HepG2 (cell line): ENCODE results near the gene TBCD. TPM values are rescaled to one million over a fixed set of nuclear protein-coding genes. Genes with fewer than 3 reads are reported as not detected.
A peak's percentile ranks its signal among the peaks of the same experiment; 100 is the strongest.

Experiments
- ATF7-NPFF ChIP-seq: sonication (generic); formaldehyde crosslinking; IDR thresholded peaks from 2 replicates; pipeline ENCODE4 v1.8.1; 2023; ENCODE audit warnings: mild to moderate bottlenecking, low read depth, missing genetic modification reagents, moderate library complexity
- CREB3 ChIP-seq: sonication (generic); formaldehyde crosslinking; IDR thresholded peaks from 2 replicates; pipeline ENCODE4 v1.5.0; 2020; ENCODE audit warnings: missing genetic modification reagents
- DDIT3 ChIP-seq: sonication (generic); formaldehyde crosslinking; IDR thresholded peaks from 2 replicates; pipeline ENCODE4 v1.4.0; 2020; ENCODE audit warnings: mild to moderate bottlenecking, missing genetic modification reagents
- E2F5 ChIP-seq: sonication (generic); formaldehyde crosslinking; conservative IDR thresholded peaks from 2 replicates; pipeline ENCODE4 v1.4.0; 2020; ENCODE audit warnings: missing genetic modification reagents
- ETV6 ChIP-seq: sonication (generic); formaldehyde crosslinking; conservative IDR thresholded peaks from 2 replicates; pipeline ENCODE4 v1.4.0; 2020; ENCODE audit warnings: missing genetic modification reagents
- GPN1 ChIP-seq: sonication (generic); formaldehyde crosslinking; IDR thresholded peaks from 2 replicates; pipeline ENCODE4 v1.5.1; 2020; ENCODE audit warnings: missing genetic modification reagents, borderline replicate concordance
- JARID2 ChIP-seq: sonication (generic); formaldehyde crosslinking; IDR thresholded peaks from 2 replicates; pipeline ENCODE4 v1.8.1; 2023; ENCODE audit warnings: missing genetic modification reagents, inconsistent platforms; ENCODE audit not compliant: insufficient replicate concordance
- NFE2L2 ChIP-seq: fragments of 150-350 bp; IDR thresholded peaks from 2 replicates; pipeline ENCODE4 v1.6.1; 2014; ENCODE audit warnings: low read length
- SIN3A ChIP-seq: IDR thresholded peaks from 2 replicates; pipeline ENCODE4 v1.6.1; 2011; ENCODE audit warnings: low read depth, mild to moderate bottlenecking, control low read depth, low read length, borderline replicate concordance
- THAP7 ChIP-seq: sonication (generic); formaldehyde crosslinking; IDR thresholded peaks from 2 replicates; pipeline ENCODE4 v1.8.1; 2023; ENCODE audit warnings: mild to moderate bottlenecking, missing genetic modification reagents
- ZFP90 ChIP-seq: sonication (generic); formaldehyde crosslinking; IDR thresholded peaks from 2 replicates; pipeline ENCODE4 v1.8.0; 2022; ENCODE audit warnings: missing genetic modification reagents, mild to moderate bottlenecking, inconsistent platforms, borderline replicate concordance
- ZFY ChIP-seq: sonication (generic); formaldehyde crosslinking; IDR thresholded peaks from 2 replicates; pipeline ENCODE4 v1.4.0; 2020; ENCODE audit warnings: missing genetic modification reagents
- ZNF224 ChIP-seq: sonication (generic); formaldehyde crosslinking; IDR thresholded peaks from 2 replicates; pipeline ENCODE4 v1.5.0; 2020; ENCODE audit warnings: mild to moderate bottlenecking, missing genetic modification reagents
- ZNF296 ChIP-seq: sonication (generic); formaldehyde crosslinking; conservative IDR thresholded peaks from 2 replicates; pipeline ENCODE4 v1.5.0; 2020; ENCODE audit warnings: mild to moderate bottlenecking, missing genetic modification reagents
- ZNF552 ChIP-seq: sonication (generic); formaldehyde crosslinking; IDR thresholded peaks from 2 replicates; pipeline ENCODE4 v1.9.0; 2022; ENCODE audit warnings: missing genetic modification reagents, mild to moderate bottlenecking, borderline replicate concordance
- ZNF615 ChIP-seq: sonication (generic); formaldehyde crosslinking; IDR thresholded peaks from 2 replicates; pipeline ENCODE4 v1.5.0; 2020; ENCODE audit warnings: mild to moderate bottlenecking, missing genetic modification reagents, borderline replicate concordance
- ZNF713 ChIP-seq: sonication (generic); formaldehyde crosslinking; IDR thresholded peaks from 2 replicates; pipeline ENCODE4 v1.4.0; 2020; ENCODE audit warnings: mild to moderate bottlenecking, missing genetic modification reagents
- ZSCAN21 ChIP-seq: sonication (generic); formaldehyde crosslinking; IDR thresholded peaks from 2 replicates; pipeline ENCODE4 v1.8.0; 2022; ENCODE audit warnings: mild to moderate bottlenecking, missing genetic modification reagents, moderate library complexity, borderline replicate concordance
- polyA plus RNA-seq, 8 experiments: library from polyadenylated mRNA; depleted of rRNA in 3 of 8; stranded (reverse) in 7 of 8; unstranded in 1 of 8; fragments of >200 nt; fragmentation: Illumina TruSeq in 4 of 8; extraction: Trizol in 4 of 8; gene quantifications; 2 replicates each; pipeline versions ENCODE4 v1.2.1 to v1.2.3, GENCODE V29; 2011 to 2016; ENCODE audit warnings: low read depth in 4 of 8, missing spikeins in 1 of 8, mixed read lengths in 1 of 8; ENCODE audit not compliant: insufficient read depth in 1 of 8
- total RNA-seq, 5 experiments: library from RNA; depleted of rRNA; stranded (reverse); fragments of >200 nt; fragmentation: Illumina TruSeq; extraction: Trizol; gene quantifications; 2 replicates each; pipeline ENCODE4 v1.2.3, GENCODE V29; 2016; ENCODE audit warnings: low read depth in 1 of 5
- TF ChIP-seq, protein P1 (sequence below): sonication (generic); formaldehyde crosslinking; IDR thresholded peaks from 2 replicates; pipeline ENCODE4 v1.5.0; 2020; ENCODE audit warnings: mild to moderate bottlenecking, low read depth, missing genetic modification reagents, borderline replicate concordance
- TF ChIP-seq, protein P2 (sequence below): sonication (generic); formaldehyde crosslinking; IDR thresholded peaks from 2 replicates; pipeline ENCODE4 v1.8.0; 2022; ENCODE audit warnings: missing genetic modification reagents, mild to moderate bottlenecking, borderline replicate concordance
- TF ChIP-seq, protein P3 (sequence below): sonication (generic); formaldehyde crosslinking; IDR thresholded peaks from 2 replicates; pipeline ENCODE4 v1.9.0; 2022; ENCODE audit warnings: missing genetic modification reagents, mild to moderate bottlenecking, borderline replicate concordance

TBCD gene
- total and polyA plus RNA-seq, 2 of the 13 experiments (the other 11 are each of a cell fraction or from before 2014, with no cell fraction given): 33.9 to 54.8 TPM

- TF ChIP-seq CREB3 (CRISPR knock-in tag): peak; percentile 59; the same call in 1 of the 2 replicates
- TF ChIP-seq ZNF296: no peak
- TF ChIP-seq, protein P1, sequence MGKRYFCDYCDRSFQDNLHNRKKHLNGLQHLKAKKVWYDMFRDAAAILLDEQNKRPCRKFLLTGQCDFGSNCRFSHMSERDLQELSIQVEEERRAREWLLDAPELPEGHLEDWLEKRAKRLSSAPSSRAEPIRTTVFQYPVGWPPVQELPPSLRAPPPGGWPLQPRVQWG: no peak
- TF ChIP-seq DDIT3 (CRISPR knock-in tag): no peak
- no peak for TF ChIP-seq NFE2L2
- no peak; the same call in 1 of the 2 replicates for TF ChIP-seq ZSCAN21 (CRISPR knock-in tag)
- TF ChIP-seq, protein P2, sequence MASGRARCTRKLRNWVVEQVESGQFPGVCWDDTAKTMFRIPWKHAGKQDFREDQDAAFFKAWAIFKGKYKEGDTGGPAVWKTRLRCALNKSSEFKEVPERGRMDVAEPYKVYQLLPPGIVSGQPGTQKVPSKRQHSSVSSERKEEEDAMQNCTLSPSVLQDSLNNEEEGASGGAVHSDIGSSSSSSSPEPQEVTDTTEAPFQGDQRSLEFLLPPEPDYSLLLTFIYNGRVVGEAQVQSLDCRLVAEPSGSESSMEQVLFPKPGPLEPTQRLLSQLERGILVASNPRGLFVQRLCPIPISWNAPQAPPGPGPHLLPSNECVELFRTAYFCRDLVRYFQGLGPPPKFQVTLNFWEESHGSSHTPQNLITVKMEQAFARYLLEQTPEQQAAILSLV (CRISPR knock-in tag): peak; percentile 77; the same call in 1 of the 2 replicates
- no peak for TF ChIP-seq ZNF615
- TF ChIP-seq GPN1 (CRISPR knock-in tag): no peak
- no peak; the same call in 1 of the 2 replicates for TF ChIP-seq ZFP90 (CRISPR knock-in tag)
- TF ChIP-seq ETV6 (CRISPR knock-in tag): 0 out of 2 replicates have a peak, but pooled peaks have one; percentile 54
- TF ChIP-seq ATF7-NPFF (CRISPR knock-in tag): peak; percentile 62; the same call in 1 of the 2 replicates
- no peak for TF ChIP-seq ZNF713 (CRISPR knock-in tag)
- TF ChIP-seq ZFY (CRISPR knock-in tag): peak; percentile 81
- TF ChIP-seq E2F5 (CRISPR knock-in tag): peak; percentile 48
- peak; percentile 68; the same call in 1 of the 2 replicates for TF ChIP-seq THAP7 (CRISPR knock-in tag)
- TF ChIP-seq SIN3A: no peak
- TF ChIP-seq ZNF224: no peak
- TF ChIP-seq ZNF552 (CRISPR knock-in tag): no peak
- TF ChIP-seq JARID2: no peak
- TF ChIP-seq, protein P3, sequence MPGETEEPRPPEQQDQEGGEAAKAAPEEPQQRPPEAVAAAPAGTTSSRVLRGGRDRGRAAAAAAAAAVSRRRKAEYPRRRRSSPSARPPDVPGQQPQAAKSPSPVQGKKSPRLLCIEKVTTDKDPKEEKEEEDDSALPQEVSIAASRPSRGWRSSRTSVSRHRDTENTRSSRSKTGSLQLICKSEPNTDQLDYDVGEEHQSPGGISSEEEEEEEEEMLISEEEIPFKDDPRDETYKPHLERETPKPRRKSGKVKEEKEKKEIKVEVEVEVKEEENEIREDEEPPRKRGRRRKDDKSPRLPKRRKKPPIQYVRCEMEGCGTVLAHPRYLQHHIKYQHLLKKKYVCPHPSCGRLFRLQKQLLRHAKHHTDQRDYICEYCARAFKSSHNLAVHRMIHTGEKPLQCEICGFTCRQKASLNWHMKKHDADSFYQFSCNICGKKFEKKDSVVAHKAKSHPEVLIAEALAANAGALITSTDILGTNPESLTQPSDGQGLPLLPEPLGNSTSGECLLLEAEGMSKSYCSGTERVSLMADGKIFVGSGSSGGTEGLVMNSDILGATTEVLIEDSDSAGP (CRISPR knock-in tag): peak; percentile 23; the same call in 1 of the 2 replicates
These were observed 16.6 kb upstream of the TBCD start, which contains the start of gene FN3K (continued) for GRCh38 chr17:82734987-82735866.
